Suppressor macrophage (primary cell): ENCODE results near the gene MEOX1.
"Not testable (repeated sequence)": the region's sequence is repeated elsewhere in the genome, so short reads cannot be mapped to it uniquely, and the experiment has no call there.

ENCODE experiments used
- DNase-seq, 4 experiments: peaks; one replicate each; pipeline ENCODE4 v3.0.0-alpha.2; 2020 to 2022

MEOX1 gene

GRCh38 chr17:43615330-43616028 lies 46.2 kb downstream of the MEOX1 start:
- DNase-seq: peak in 3 of 4 experiments; percentile 18 to 45 (median 32)

GRCh38 chr17:43614561-43614960 lies 47.2 kb downstream of the MEOX1 start:
- no peak for DNase-seq

GRCh38 chr17:43613917-43614316 lies 47.8 kb downstream of the MEOX1 start:
- no peak for DNase-seq

- DNase-seq: no peak
These were observed 49.2 kb downstream of the MEOX1 start for GRCh38 chr17:43612515-43612914.

GRCh38 chr17:43611230-43611969 lies 50.3 kb downstream of the MEOX1 start:
- peak in 2 of 4 experiments; percentile 19 to 20 for DNase-seq

GRCh38 chr17:43609613-43610385 lies 51.9 kb downstream of the MEOX1 start:
- peak in 1 of 4 experiments; percentile 49 for DNase-seq

- peak in 3 of 4 experiments; percentile 42 to 68 (median 46) for DNase-seq
These were observed 53.4 kb downstream of the MEOX1 start for GRCh38 chr17:43608313-43608712.

GRCh38 chr17:43604549-43604948 lies 57.2 kb downstream of the MEOX1 start:
- DNase-seq: no peak

- DNase-seq: no peak
These were observed 58.4 kb downstream of the MEOX1 start for GRCh38 chr17:43603321-43603720.

GRCh38 chr17:43602556-43602955 lies 59.2 kb downstream of the MEOX1 start:
- not testable (repeated sequence) for DNase-seq

GRCh38 chr17:43601280-43602039 lies 60.3 kb downstream of the MEOX1 start:
- DNase-seq: no peak

GRCh38 chr17:43599835-43600234 lies 61.9 kb downstream of the MEOX1 start:
- peak; percentile 46 to 71 (median 62) for DNase-seq

GRCh38 chr17:43599046-43599395 lies 62.7 kb downstream of the MEOX1 start:
- no peak for DNase-seq

GRCh38 chr17:43598357-43599045 lies 63.2 kb downstream of the MEOX1 start:
- no peak for DNase-seq

GRCh38 chr17:43597624-43598356 lies 63.9 kb downstream of the MEOX1 start:
- no peak for DNase-seq

- no peak for DNase-seq
These were observed 66.3 kb downstream of the MEOX1 start for GRCh38 chr17:43595466-43595865.

GRCh38 chr17:43591779-43592562 lies 69.8 kb downstream of the MEOX1 start:
- no peak for DNase-seq

- DNase-seq: no peak
These were observed 70.7 kb downstream of the MEOX1 start for GRCh38 chr17:43591001-43591400.
